K562 (cell line): ENCODE measurements around the gene ACTN2. TPM values are rescaled to one million over a fixed set of nuclear protein-coding genes. Genes with fewer than 3 reads are reported as not detected.

Source experiments
- ATAC-seq: fragments of 200-7000 bp; cut with Tn5 transposase; 3 replicates; pipeline ENCODE4 v1.9.1; 2020; ENCODE audit warnings: moderate library complexity
- BruUV-seq: library from RNA; stranded (reverse); fragments of 400-500 nt; replicated peaks from 2 replicates; lab custom pipeline; 2021; lab: Mats Ljungman, UMichigan
- CTCF ChIA-PET: fragments of 300-600 bp; formaldehyde crosslinking; extraction: SDS; loops from one replicate; lab custom pipeline; 2021; ENCODE audit warnings: low intra/inter-chr PET ratio; lab: Yijun Ruan, JAX
- POLR2A ChIA-PET: fragments of 300-600, 350-650 bp; sonication (Branson Sonifier 250); formaldehyde crosslinking; extraction: SDS; loops from one replicate; lab custom pipeline; 2021; ENCODE audit warnings: antibody characterized with exemption, inconsistent platforms; lab: Yijun Ruan, JAX
- DNase-seq, 4 experiments: peaks; one replicate each; pipeline versions ENCODE4 v3.0.0 to v3.0.0-alpha.2; 2011 to 2018; ENCODE audit warnings: low spot score in 3 of 4, mixed read lengths in 3 of 4; ENCODE audit errors: extremely low read depth in 1 of 4
- FAIRE-seq: peaks from 2 replicates; lab custom pipeline; 2011; peaks lifted over from hg19 to GRCh38; lab: Jason Lieb, UNC
- H2AFZ ChIP-seq: 2 replicates; pipeline ENCODE4 v1.6.0; 2011; ENCODE audit warnings: low read depth, low read length, control low read depth, inconsistent platforms
- H3K27ac ChIP-seq: fragments of 200-600 bp; 3 replicates; pipeline ENCODE4 v1.8.0; 2011; ENCODE audit warnings: low read depth, mild to moderate bottlenecking, control low read depth, inconsistent platforms, low read length, moderate library complexity, mixed read lengths; ENCODE audit errors: extremely low read depth
- H3K27me3 ChIP-seq, 2 experiments: fragments of 300-600 bp in 1 of 2; 2 replicates in 1 of 2; 3 replicates in 1 of 2; pipeline versions ENCODE4 v1.6.0 to v1.8.0; 2011; ENCODE audit warnings: inconsistent platforms in 2 of 2, low read length in 2 of 2, mild to moderate bottlenecking in 1 of 2, mixed read lengths in 1 of 2, moderate library complexity in 1 of 2; ENCODE audit not compliant: control insufficient read depth in 2 of 2, insufficient read depth in 2 of 2
- H3K36me3 ChIP-seq: fragments of 300-600 bp; 3 replicates; pipeline ENCODE4 v1.8.0; 2011; ENCODE audit warnings: mild to moderate bottlenecking, low read length, inconsistent platforms; ENCODE audit not compliant: control insufficient read depth, insufficient read depth
- H3K4me1 ChIP-seq, 2 experiments: fragments of 200-600 bp in 1 of 2; replicated peaks in 1 of 2; 2 replicates in 1 of 2; 3 replicates in 1 of 2; pipeline versions ENCODE4 v1.5.1 to v1.8.0; 2011; ENCODE audit warnings: inconsistent platforms in 2 of 2, low read length in 2 of 2, mild to moderate bottlenecking in 1 of 2, mixed read lengths in 1 of 2, moderate library complexity in 1 of 2; ENCODE audit not compliant: control insufficient read depth in 2 of 2, insufficient read depth in 2 of 2
- H3K4me2 ChIP-seq: 2 replicates; pipeline ENCODE4 v1.6.1; 2011; ENCODE audit warnings: low read length, control low read depth, inconsistent platforms, mixed read lengths; ENCODE audit not compliant: insufficient read depth
- H3K4me3 ChIP-seq: fragments of 200-600 bp; sonication (generic), shearing (Covaris generic); 2 replicates; pipeline ENCODE4 v1.5.1; 2016; ENCODE audit warnings: control low read depth, inconsistent platforms
- H3K79me2 ChIP-seq: fragments of 200-600 bp; 3 replicates; pipeline ENCODE4 v1.8.0; 2011; ENCODE audit warnings: low read length, inconsistent platforms; ENCODE audit not compliant: control insufficient read depth, insufficient read depth
- H3K9ac ChIP-seq, 2 experiments: 2 replicates each; pipeline versions ENCODE4 v1.6.0 to v1.6.1; 2011; ENCODE audit warnings: low read depth in 2 of 2, low read length in 2 of 2, control low read depth in 1 of 2, inconsistent platforms in 1 of 2, mild to moderate bottlenecking in 1 of 2, mixed read lengths in 1 of 2; ENCODE audit not compliant: insufficient read depth in 1 of 2
- H3K9me1 ChIP-seq: one replicate; pipeline ENCODE4 v1.6.0; 2011; ENCODE audit warnings: inconsistent platforms, mild to moderate bottlenecking, low read length, moderate library complexity; ENCODE audit not compliant: control insufficient read depth, insufficient read depth
- H3K9me3 ChIP-seq: replicated peaks from 2 replicates; pipeline ENCODE4 v1.5.1; 2011; ENCODE audit warnings: low read depth, low read length, inconsistent platforms; ENCODE audit not compliant: control insufficient read depth, insufficient read depth
- H4K20me1 ChIP-seq: replicated peaks from 2 replicates; pipeline ENCODE4 v1.6.1; 2011; ENCODE audit warnings: low read length, inconsistent platforms, mixed read lengths; ENCODE audit not compliant: control insufficient read depth, insufficient read depth
- ZBTB17 ChIP-seq: fragments of 450-650 bp; formaldehyde crosslinking; IDR thresholded peaks from 2 replicates; pipeline ENCODE4 v1.4.0; 2020; ENCODE audit warnings: mild to moderate bottlenecking
- WGBS: fragments of 100-300 bp; shearing (Covaris generic); methylation state at CpG from one replicate; pipeline ENCODE4 v1.1.6; 2016; ENCODE audit warnings: low coverage, mixed read lengths; ENCODE audit not compliant: insufficient coverage; ENCODE audit errors: missing lambda C conversion rate; 5-methylcytosine and 5-hydroxymethylcytosine counted together
- in situ Hi-C: fragments of 300-500 bp; cut with MboI; formaldehyde crosslinking; loops from 4 replicates; pipeline ENCODE4 v1.15.0; 2018; ENCODE audit warnings: inconsistent platforms, mixed read lengths
- intact Hi-C: fragments of 100-400 bp; cut with micrococcal nuclease; formaldehyde crosslinking; loops from 2 replicates; pipeline ENCODE4 v1.14.2; 2022
- polyA plus RNA-seq, 8 experiments: library from polyadenylated mRNA; depleted of rRNA in 4 of 8; stranded (reverse) in 5 of 8; unstranded in 3 of 8; fragments of >200 nt; fragmentation: Nextera tagmentation in 2 of 8; fragmentation: Illumina TruSeq in 1 of 8; extraction: Ambion mirVana in 2 of 8; extraction: Trizol in 1 of 8; gene quantifications; 2 replicates each; pipeline versions ENCODE4 v1.2.1 to v1.2.3, GENCODE V29; 2011 to 2014; ENCODE audit warnings: inconsistent platforms in 1 of 8, missing spikeins in 1 of 8
- total RNA-seq, 7 experiments: library from RNA; depleted of rRNA in 6 of 7; stranded (reverse); fragments of >200 nt in 6 of 7; fragmentation: Illumina TruSeq in 2 of 7; extraction: Trizol in 2 of 7; gene quantifications; 2 replicates each; pipeline versions ENCODE4 v1.2.1 to v1.2.3, GENCODE V29; 2011 to 2021; ENCODE audit warnings: low replicate concordance in 1 of 7
- TF ChIP-seq, protein P1 (sequence below): fragments of 250-450 bp; sonication (Bioruptor Pico); IDR thresholded peaks from 2 replicates; pipeline ENCODE4 v1.8.0; 2022; ENCODE audit warnings: moderate library complexity, mild to moderate bottlenecking, inconsistent platforms
- TF ChIP-seq, protein P2 (sequence below): fragments of 250-450 bp; sonication (Bioruptor Pico); IDR thresholded peaks from 2 replicates; pipeline ENCODE4 v1.4.0; 2020; ENCODE audit warnings: mild to moderate bottlenecking
- TF ChIP-seq, protein P3 (sequence below), 2 experiments: fragments of 450-650 bp in 1 of 2; sonication (generic) in 1 of 2; formaldehyde crosslinking in 1 of 2; IDR thresholded peaks in 1 of 2; conservative IDR thresholded peaks in 1 of 2; 2 replicates each; pipeline versions ENCODE4 v1.6.1 to v1.8.1; 2016 to 2023; ENCODE audit warnings: mild to moderate bottlenecking in 2 of 2, moderate library complexity in 2 of 2, inconsistent platforms in 1 of 2, missing genetic modification reagents in 1 of 2
- TF ChIP-seq, protein P4 (sequence below), 2 experiments: fragments of 450-650 bp in 1 of 2; sonication (generic) in 1 of 2; formaldehyde crosslinking in 1 of 2; IDR thresholded peaks; 2 replicates each; pipeline versions ENCODE4 v1.7.1 to v1.9.0; 2016 to 2022; ENCODE audit warnings: inconsistent platforms in 1 of 2, mild to moderate bottlenecking in 1 of 2, missing genetic modification reagents in 1 of 2
- TF ChIP-seq, protein P5 (sequence below): fragments of 250-450 bp; sonication (Bioruptor Pico); IDR thresholded peaks from 2 replicates; pipeline ENCODE4 v1.6.1; 2021; ENCODE audit warnings: mild to moderate bottlenecking

Gene ACTN2
- total and polyA plus RNA-seq, 9 of the 15 experiments (the other 6 are each of a cell fraction or from before 2014, with no cell fraction given), result 0.18 to 0.94 (median 0.42) TPM

DNA sequence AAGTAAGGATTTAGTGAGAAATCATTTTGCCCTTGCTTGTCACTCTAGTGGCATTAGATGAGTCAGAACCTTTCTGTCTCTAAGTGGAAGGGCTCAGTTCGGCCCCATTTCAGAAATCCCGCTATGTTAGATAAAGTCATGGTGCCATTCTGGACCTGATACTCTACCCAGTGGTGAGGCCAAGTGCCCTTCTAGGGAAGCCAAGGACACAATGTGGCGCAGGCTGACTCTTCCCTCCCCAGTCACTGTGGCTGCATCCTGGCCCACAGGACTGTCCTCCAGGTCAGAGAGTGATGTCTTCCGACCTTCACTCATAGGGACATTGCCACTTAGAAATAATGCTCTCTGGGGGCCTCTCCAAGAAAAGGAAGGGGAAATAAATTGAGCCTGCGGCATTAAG is 60.5 kb downstream of the ACTN2 start:
- Histone ChIP-seq H3K9me3 (no peaks in the 10 kb centered on the region), H3K4me1 (peaks cover 4% of the 10 kb centered on the region in 2 experiments; a peak in 3 of 5 replicates), H3K4me3 (no peak overlapping the region), H3K79me2 (no peaks in the 10 kb centered on the region), H3K36me3 (no peaks in the 10 kb centered on the region), H3K27me3 (peaks cover 18 to 41% of the 10 kb centered on the region in 2 experiments), H3K9me1 (no peaks in the 10 kb centered on the region), H2AFZ (no peak overlapping the region), H4K20me1 (no peaks in the 10 kb centered on the region), H3K9ac (no peak overlapping the region), H3K27ac (no peak overlapping the region), H3K4me2 (no peak overlapping the region)
- ChIA-PET CTCF (no interaction called here), POLR2A (no interaction called here)
- BruUV-seq, result no TSS peak
- ATAC-seq (no peak), DNase-seq (no peak), FAIRE-seq (no peak)
- intact Hi-C loops, result no loop called here
- in situ Hi-C loops, result loop anchor here (25.0 kb wide), 2 partner anchors 641 to 816 kb away; no protein-coding TSS in a partner anchor
- 21% methylated on average over 5 of the region's 5 CpGs for WGBS
- TF ChIP-seq, protein P1, sequence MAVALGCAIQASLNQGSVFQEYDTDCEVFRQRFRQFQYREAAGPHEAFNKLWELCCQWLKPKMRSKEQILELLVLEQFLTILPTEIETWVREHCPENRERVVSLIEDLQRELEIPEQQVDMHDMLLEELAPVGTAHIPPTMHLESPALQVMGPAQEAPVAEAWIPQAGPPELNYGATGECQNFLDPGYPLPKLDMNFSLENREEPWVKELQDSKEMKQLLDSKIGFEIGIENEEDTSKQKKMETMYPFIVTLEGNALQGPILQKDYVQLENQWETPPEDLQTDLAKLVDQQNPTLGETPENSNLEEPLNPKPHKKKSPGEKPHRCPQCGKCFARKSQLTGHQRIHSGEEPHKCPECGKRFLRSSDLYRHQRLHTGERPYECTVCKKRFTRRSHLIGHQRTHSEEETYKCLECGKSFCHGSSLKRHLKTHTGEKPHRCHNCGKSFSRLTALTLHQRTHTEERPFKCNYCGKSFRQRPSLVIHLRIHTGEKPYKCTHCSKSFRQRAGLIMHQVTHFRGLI (CRISPR knock-in tag), result no peak
- TF ChIP-seq, protein P2, sequence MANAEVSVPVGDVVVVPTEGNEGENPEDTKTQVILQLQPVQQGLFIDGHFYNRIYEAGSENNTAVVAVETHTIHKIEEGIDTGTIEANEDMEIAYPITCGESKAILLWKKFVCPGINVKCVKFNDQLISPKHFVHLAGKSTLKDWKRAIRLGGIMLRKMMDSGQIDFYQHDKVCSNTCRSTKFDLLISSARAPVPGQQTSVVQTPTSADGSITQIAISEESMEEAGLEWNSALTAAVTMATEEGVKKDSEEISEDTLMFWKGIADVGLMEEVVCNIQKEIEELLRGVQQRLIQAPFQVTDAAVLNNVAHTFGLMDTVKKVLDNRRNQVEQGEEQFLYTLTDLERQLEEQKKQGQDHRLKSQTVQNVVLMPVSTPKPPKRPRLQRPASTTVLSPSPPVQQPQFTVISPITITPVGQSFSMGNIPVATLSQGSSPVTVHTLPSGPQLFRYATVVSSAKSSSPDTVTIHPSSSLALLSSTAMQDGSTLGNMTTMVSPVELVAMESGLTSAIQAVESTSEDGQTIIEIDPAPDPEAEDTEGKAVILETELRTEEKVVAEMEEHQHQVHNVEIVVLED (CRISPR knock-in tag), result no peak
- TF ChIP-seq, protein P3, sequence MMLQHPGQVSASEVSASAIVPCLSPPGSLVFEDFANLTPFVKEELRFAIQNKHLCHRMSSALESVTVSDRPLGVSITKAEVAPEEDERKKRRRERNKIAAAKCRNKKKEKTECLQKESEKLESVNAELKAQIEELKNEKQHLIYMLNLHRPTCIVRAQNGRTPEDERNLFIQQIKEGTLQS (IDR thresholded peaks at IDR 0.05), result no peak
- TF ChIP-seq, protein P3 (CRISPR knock-in tag; conservative IDR thresholded peaks at IDR 0.05), result no peak
- TF ChIP-seq, protein P4, sequence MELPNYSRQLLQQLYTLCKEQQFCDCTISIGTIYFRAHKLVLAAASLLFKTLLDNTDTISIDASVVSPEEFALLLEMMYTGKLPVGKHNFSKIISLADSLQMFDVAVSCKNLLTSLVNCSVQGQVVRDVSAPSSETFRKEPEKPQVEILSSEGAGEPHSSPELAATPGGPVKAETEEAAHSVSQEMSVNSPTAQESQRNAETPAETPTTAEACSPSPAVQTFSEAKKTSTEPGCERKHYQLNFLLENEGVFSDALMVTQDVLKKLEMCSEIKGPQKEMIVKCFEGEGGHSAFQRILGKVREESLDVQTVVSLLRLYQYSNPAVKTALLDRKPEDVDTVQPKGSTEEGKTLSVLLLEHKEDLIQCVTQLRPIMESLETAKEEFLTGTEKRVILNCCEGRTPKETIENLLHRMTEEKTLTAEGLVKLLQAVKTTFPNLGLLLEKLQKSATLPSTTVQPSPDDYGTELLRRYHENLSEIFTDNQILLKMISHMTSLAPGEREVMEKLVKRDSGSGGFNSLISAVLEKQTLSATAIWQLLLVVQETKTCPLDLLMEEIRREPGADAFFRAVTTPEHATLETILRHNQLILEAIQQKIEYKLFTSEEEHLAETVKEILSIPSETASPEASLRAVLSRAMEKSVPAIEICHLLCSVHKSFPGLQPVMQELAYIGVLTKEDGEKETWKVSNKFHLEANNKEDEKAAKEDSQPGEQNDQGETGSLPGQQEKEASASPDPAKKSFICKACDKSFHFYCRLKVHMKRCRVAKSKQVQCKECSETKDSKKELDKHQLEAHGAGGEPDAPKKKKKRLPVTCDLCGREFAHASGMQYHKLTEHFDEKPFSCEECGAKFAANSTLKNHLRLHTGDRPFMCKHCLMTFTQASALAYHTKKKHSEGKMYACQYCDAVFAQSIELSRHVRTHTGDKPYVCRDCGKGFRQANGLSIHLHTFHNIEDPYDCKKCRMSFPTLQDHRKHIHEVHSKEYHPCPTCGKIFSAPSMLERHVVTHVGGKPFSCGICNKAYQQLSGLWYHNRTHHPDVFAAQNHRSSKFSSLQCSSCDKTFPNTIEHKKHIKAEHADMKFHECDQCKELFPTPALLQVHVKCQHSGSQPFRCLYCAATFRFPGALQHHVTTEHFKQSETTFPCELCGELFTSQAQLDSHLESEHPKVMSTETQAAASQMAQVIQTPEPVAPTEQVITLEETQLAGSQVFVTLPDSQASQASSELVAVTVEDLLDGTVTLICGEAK (IDR thresholded peaks at IDR 0.05), result no peak
- TF ChIP-seq, protein P4 (CRISPR knock-in tag; IDR thresholded peaks at IDR 0.05), result no peak
- no peak for TF ChIP-seq ZBTB17 (CRISPR knock-in tag)
- TF ChIP-seq, protein P5, sequence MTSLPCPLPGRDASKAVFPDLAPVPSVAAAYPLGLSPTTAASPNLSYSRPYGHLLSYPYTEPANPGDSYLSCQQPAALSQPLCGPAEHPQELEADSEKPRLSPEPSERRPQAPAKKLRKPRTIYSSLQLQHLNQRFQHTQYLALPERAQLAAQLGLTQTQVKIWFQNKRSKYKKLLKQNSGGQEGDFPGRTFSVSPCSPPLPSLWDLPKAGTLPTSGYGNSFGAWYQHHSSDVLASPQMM (CRISPR knock-in tag), result no peak
